A549 treated with ZK216348 at 1 μM for 4 hours (cell line): Measurements from ENCODE around the gene RNF207. TPM values are rescaled to one million over a fixed set of nuclear protein-coding genes. Genes with fewer than 3 reads are reported as not detected.

Experiments used
- total RNA-seq: library from RNA; stranded (reverse); fragments of 200-300 nt; extraction: Qiagen RNA extraction; gene quantifications from 5 replicates; pipeline ENCODE4 v1.2.3, GENCODE V29; 2022; ENCODE audit warnings: low read depth

RNF207 gene, protein sequence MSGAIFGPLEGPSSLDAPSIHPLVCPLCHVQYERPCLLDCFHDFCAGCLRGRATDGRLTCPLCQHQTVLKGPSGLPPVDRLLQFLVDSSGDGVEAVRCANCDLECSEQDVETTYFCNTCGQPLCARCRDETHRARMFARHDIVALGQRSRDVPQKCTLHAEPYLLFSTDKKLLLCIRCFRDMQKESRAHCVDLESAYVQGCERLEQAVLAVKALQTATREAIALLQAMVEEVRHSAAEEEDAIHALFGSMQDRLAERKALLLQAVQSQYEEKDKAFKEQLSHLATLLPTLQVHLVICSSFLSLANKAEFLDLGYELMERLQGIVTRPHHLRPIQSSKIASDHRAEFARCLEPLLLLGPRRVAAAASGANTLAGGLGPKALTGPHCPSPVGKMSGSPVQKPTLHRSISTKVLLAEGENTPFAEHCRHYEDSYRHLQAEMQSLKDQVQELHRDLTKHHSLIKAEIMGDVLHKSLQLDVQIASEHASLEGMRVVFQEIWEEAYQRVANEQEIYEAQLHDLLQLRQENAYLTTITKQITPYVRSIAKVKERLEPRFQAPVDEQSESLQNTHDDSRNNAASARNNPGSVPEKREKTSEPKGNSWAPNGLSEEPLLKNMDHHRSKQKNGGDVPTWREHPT
- total RNA-seq, result 7.9 to 22.6 TPM (median 13.3 TPM) in 5 replicates

DNA sequence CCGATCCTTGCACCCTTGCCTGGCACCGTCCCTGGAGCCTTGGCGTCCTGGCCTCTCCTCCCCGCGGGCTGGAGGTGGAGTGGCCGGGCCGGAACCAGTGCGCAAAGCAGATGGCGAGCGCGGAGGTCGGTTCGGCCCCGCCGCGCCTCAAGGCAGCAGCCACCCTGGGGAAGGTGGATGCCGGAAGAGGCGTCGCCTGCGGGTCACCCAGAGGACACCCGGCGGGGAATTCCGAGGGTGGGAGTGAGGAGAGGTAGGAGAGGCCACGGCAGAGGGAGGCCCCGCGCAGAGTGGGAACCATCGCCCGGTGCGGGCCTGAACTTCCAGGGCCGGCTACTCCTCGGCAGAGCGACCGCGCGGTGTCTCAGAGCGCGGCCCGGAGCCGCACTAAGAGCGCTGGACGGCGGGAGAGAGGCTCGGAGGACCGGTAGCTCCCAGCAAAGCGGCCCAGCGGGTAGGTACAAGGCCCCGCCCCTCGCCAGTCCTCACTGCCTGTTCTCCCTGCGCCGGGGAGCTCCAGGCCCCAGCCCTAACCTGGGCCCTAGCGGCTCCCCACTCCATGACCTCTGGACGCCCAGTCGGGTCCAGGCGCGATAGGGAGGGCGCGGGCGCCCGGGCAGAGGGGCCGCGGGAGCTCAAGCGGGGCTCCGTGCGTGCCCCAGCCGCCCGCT is at the start of gene RNF207:
Gene RNF207 (plus strand): TSS at position 271 of the 671 bp plus-strand sequence. CDS start 417 bp downstream, outside the sequence.

DNA sequence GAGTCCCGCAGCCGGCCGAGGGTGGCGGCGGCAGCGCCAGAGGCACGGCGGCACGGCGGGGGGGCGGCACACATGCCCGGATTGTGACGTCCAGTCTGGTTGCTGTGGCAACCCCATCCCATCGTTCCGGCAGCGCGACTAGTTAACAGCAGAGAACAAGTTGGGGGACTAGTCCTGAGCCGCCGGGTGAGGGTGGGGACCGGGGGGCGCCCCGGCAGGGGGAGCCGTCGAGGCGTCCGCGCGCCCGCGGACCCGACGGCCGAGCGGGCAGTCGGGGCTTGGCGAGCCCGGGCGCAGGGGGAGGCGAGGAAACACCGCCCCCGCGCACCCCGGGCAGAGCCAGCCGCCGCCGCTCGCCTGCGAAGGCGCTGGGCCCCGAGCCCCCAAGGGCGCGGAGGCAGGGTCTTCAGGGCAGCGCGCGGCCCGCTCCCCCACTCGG is 25.6 kb upstream of the RNF207 start, which contains the start of gene CHD5:
Gene CHD5 (minus strand): TSS at position 54 of the 439 bp plus-strand sequence. CDS start 298 bp downstream, outside the sequence.

DNA sequence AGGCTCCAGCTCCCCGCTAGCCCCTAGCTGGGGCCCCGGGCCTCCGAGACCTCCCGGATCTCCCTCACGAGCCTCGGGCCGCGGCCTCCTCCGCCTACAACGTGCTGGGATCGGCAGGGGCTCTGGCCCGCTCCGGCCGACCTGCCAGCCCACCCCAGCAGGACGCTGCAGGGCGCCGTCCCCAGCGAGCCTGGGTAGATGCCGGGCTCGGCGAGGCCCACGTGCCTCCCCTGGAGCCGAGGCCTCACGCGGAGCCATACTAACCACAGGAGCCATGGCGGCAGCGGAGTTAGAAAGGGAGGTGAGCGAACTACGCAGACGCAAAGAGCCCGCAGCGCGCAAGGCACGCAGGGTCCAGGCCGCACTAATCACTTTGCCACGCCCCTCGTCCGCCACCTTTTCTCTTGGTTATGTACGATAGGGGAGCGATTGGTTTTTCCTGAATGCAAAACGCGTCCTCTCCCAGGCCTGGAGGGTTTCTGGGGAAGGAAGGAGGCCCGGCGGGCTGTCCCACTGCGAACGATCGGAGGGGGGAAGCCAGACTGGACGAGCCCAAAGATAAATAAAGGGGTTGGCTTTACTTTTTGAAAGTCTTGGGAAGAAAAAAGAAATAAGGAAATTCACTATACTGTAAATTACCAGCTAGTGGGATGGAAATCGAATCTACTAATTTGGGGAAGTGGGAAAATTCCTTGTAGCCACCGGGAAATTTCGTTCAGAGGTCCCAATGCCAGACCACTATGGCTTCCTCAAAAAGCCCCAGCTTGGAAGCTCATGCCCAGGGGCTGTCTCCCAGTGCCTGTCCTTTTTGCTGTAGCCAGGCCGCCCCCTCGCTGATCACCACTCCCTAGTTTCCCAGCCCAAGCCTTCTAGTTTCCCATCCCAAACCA is 6.4 kb upstream of the RNF207 start, which contains the start of gene RPL22:
Gene RPL22 (minus strand): TSS at position 298 of the 890 bp plus-strand sequence. CDS start 22 bp downstream, at position 276.

DNA sequence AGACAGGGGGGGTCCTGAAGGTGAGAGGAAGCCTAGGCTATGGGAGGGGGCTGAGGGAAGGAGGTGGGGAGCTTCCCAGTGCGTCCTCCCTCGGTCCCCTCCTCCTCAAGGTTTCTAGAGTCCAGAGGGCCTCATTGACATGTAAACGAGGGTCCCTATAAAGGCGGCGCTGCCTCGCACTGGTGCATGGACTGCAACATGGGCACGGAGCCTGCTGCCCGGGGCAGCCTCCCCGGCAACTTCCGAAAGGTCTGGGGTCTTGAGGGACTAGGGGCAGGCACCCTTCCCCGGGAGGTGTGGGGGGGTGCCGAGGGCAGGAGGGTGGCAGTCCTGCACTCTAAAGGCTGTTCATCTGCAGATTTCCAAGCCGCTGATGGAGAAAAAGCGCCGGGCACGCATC is 38.1 kb downstream of the RNF207 start, which contains the start of gene HES3:
Gene HES3 (plus strand): TSS at position 187 of the 400 bp plus-strand sequence. CDS start 187 bp downstream, at position 374.

DNA sequence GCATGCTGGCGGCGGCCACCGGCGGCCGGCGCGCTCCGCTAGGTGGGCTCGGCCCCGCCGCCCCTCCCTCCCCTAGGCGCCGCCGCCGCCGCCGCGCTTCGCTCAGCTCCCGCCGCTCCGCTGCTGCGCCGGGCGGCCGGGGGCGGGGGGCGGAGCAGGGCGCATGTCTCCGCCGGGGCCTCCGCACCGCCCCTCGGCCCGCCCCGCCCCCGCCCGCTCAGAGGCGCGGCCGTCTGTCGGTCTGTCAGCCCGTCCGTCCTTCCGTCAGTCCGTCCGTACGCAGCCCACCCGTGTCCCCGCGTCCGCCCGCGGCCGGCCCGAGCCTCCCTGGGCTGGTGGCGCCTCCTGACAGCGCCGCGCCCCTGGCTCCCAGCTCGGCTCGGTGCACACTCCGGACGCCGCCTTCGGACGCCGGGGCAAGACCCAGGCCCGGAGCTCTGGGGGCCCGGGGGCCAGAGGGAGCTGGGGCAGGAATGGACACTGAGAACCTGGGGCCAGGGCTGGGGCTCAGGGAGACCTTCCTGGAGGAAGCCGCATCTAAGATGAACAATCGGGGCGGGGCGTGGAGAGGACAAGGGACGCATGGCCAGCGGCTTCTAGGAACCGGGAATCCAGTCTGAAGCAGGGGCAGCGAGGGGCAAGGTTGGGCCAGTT is 55.2 kb downstream of the RNF207 start, which contains the start of gene GPR153:
Gene GPR153 (minus strand): TSS at position 138 of the 654 bp plus-strand sequence. CDS start 6,193 bp downstream, outside the sequence.

Other genes starting within 250 kb of the RNF207 start
- gene NPHP4, start 213.7 kb upstream of the RNF207 start, total RNA-seq, result 3.2 to 6.1 TPM (median 5.5 TPM) in 5 replicates
- 6.2 to 10.0 TPM (median 7.2 TPM) in 5 replicates for gene KCNAB2, start 160.2 kb upstream of the RNF207 start, total RNA-seq
- 0.90 to 1.4 TPM (median 1.3 TPM) in 5 replicates for gene CHD5, start 25.8 kb upstream of the RNF207 start, total RNA-seq
- gene RPL22, start 6.5 kb upstream of the RNF207 start, total RNA-seq, result 386 to 657 TPM (median 438 TPM) in 5 replicates
- gene ICMT, start 29.8 kb downstream of the RNF207 start, total RNA-seq, result 47.3 to 63.4 TPM (median 58.1 TPM) in 5 replicates
- not detected in 5 replicates for gene HES3, start 38.1 kb downstream of the RNF207 start, total RNA-seq
- 1.3 to 2.6 TPM (median 2.0 TPM) in 5 replicates for gene GPR153, start 55.0 kb downstream of the RNF207 start, total RNA-seq
- gene ACOT7, start 187.6 kb downstream of the RNF207 start, total RNA-seq, result 45.4 to 93.5 TPM (median 86.6 TPM) in 5 replicates
- 2.2 to 5.3 TPM (median 4.2 TPM) in 5 replicates for gene HES2, start 213.8 kb downstream of the RNF207 start, total RNA-seq
- 0.17 to 0.54 TPM (median 0.40 TPM) in 4 of 5 replicates, not detected in the other for gene ESPN, start 218.7 kb downstream of the RNF207 start, total RNA-seq